NT2/D1 (cell line): ENCODE measurements around the gene PLG.

Experiments
- SUZ12 ChIP-seq: IDR thresholded peaks from 2 replicates; pipeline ENCODE4 v1.6.1; 2011; ENCODE audit not compliant: insufficient read length, insufficient read depth; ENCODE audit errors: extremely low read depth
- ZNF274 ChIP-seq: IDR thresholded peaks from 2 replicates; pipeline ENCODE4 v1.6.1; 2011; ENCODE audit warnings: mild to moderate bottlenecking, low read depth, low read length

- no peak for TF ChIP-seq ZNF274
- no peak for TF ChIP-seq SUZ12
These were observed 96.6 kb downstream of the PLG start for GRCh38 chr6:160798625-160799024.
